SK-N-SH treated with all-trans-retinoic acid at 6 μM for 48 hours (cell line): Measurements from ENCODE around the gene LAMA3.

Source experiments
- ATAC-seq: fragments of 200-7000 bp; cut with Tn5 transposase; 3 replicates; pipeline ENCODE4 v1.9.1; 2020; ENCODE audit warnings: mild to moderate bottlenecking, moderate library complexity
- BACH2 ChIP-seq: fragments of 250-450 bp; sonication (Bioruptor Pico); IDR thresholded peaks from 2 replicates; pipeline ENCODE4 v1.9.0; 2021; ENCODE audit warnings: mild to moderate bottlenecking, borderline replicate concordance
- CREB5 ChIP-seq: fragments of 250-450 bp; sonication (Bioruptor Pico); IDR thresholded peaks from 2 replicates; pipeline ENCODE4 v1.5.1; 2020; ENCODE audit warnings: low read depth, mild to moderate bottlenecking, moderate library complexity
- CSDC2 ChIP-seq: fragments of 250-450 bp; sonication (Bioruptor Pico); IDR thresholded peaks from 2 replicates; pipeline ENCODE4 v1.5.0; 2020; ENCODE audit warnings: mild to moderate bottlenecking, moderate library complexity
- CSRNP3 ChIP-seq: fragments of 250-450 bp; sonication (Bioruptor Pico); IDR thresholded peaks from 2 replicates; pipeline ENCODE4 v1.5.1; 2021; ENCODE audit warnings: mild to moderate bottlenecking, moderate library complexity
- ESRRG ChIP-seq: fragments of 250-450 bp; sonication (Bioruptor Pico); IDR thresholded peaks from 2 replicates; pipeline ENCODE4 v1.6.1; 2021; ENCODE audit warnings: mild to moderate bottlenecking
- GLIS3 ChIP-seq: fragments of 250-450 bp; sonication (Bioruptor Pico); IDR thresholded peaks from 2 replicates; pipeline ENCODE4 v1.5.0; 2020; ENCODE audit warnings: mild to moderate bottlenecking, moderate library complexity
- ISL1 ChIP-seq: fragments of 250-450 bp; sonication (Bioruptor Pico); IDR thresholded peaks from 2 replicates; pipeline ENCODE4 v2.1.2; 2022; ENCODE audit warnings: mild to moderate bottlenecking, moderate library complexity
- OSR1 ChIP-seq: fragments of 250-450 bp; sonication (Bioruptor Pico); IDR thresholded peaks from 2 replicates; pipeline ENCODE4 v1.8.0; 2022; ENCODE audit warnings: moderate library complexity, mild to moderate bottlenecking, inconsistent platforms
- POU6F1 ChIP-seq: fragments of 250-450 bp; sonication (Bioruptor Pico); IDR thresholded peaks from 2 replicates; pipeline ENCODE4 v1.8.0; 2021; ENCODE audit warnings: low read depth, mild to moderate bottlenecking, moderate library complexity, borderline replicate concordance
- PPARA ChIP-seq: fragments of 250-450 bp; sonication (Bioruptor Pico); IDR thresholded peaks from 2 replicates; pipeline ENCODE4 v1.5.0; 2020; ENCODE audit warnings: mild to moderate bottlenecking, borderline replicate concordance
- TCF4 ChIP-seq: fragments of 250-450 bp; sonication (Bioruptor Pico); IDR thresholded peaks from 2 replicates; pipeline ENCODE4 v1.8.0; 2021; ENCODE audit warnings: mild to moderate bottlenecking, moderate library complexity, borderline replicate concordance
- TOX ChIP-seq: fragments of 250-450 bp; sonication (Bioruptor Pico); IDR thresholded peaks from 2 replicates; pipeline ENCODE4 v1.8.0; 2021; ENCODE audit warnings: mild to moderate bottlenecking, moderate library complexity, borderline replicate concordance
- TSHZ2 ChIP-seq: fragments of 250-450 bp; sonication (Bioruptor Pico); IDR thresholded peaks from 2 replicates; pipeline ENCODE4 v1.5.0; 2020; ENCODE audit warnings: mild to moderate bottlenecking, moderate library complexity
- ZC3H10 ChIP-seq: fragments of 250-450 bp; sonication (Bioruptor Pico); IDR thresholded peaks from 2 replicates; pipeline ENCODE4 v1.5.1; 2021; ENCODE audit warnings: mild to moderate bottlenecking, moderate library complexity
- ZFP3 ChIP-seq: fragments of 250-450 bp; sonication (Bioruptor Pico); IDR thresholded peaks from 2 replicates; pipeline ENCODE4 v1.5.0; 2020; ENCODE audit warnings: mild to moderate bottlenecking, moderate library complexity
- ZFP30 ChIP-seq: fragments of 450-650 bp; formaldehyde crosslinking; IDR thresholded peaks from 2 replicates; pipeline ENCODE4 v1.5.0; 2022; ENCODE audit warnings: mild to moderate bottlenecking, moderate library complexity
- ZNF565 ChIP-seq: fragments of 450-650 bp; formaldehyde crosslinking; conservative IDR thresholded peaks from 2 replicates; pipeline ENCODE4 v1.5.0; 2020; ENCODE audit warnings: low read depth, mild to moderate bottlenecking, moderate library complexity
- ZNF70 ChIP-seq: fragments of 450-650 bp; formaldehyde crosslinking; IDR thresholded peaks from 2 replicates; pipeline ENCODE4 v1.5.0; 2020; ENCODE audit warnings: mild to moderate bottlenecking, moderate library complexity
- ZNF8 ChIP-seq: fragments of 450-650 bp; formaldehyde crosslinking; IDR thresholded peaks from 2 replicates; pipeline ENCODE4 v1.5.0; 2020; ENCODE audit warnings: mild to moderate bottlenecking, moderate library complexity

The LAMA3 gene

DNA sequence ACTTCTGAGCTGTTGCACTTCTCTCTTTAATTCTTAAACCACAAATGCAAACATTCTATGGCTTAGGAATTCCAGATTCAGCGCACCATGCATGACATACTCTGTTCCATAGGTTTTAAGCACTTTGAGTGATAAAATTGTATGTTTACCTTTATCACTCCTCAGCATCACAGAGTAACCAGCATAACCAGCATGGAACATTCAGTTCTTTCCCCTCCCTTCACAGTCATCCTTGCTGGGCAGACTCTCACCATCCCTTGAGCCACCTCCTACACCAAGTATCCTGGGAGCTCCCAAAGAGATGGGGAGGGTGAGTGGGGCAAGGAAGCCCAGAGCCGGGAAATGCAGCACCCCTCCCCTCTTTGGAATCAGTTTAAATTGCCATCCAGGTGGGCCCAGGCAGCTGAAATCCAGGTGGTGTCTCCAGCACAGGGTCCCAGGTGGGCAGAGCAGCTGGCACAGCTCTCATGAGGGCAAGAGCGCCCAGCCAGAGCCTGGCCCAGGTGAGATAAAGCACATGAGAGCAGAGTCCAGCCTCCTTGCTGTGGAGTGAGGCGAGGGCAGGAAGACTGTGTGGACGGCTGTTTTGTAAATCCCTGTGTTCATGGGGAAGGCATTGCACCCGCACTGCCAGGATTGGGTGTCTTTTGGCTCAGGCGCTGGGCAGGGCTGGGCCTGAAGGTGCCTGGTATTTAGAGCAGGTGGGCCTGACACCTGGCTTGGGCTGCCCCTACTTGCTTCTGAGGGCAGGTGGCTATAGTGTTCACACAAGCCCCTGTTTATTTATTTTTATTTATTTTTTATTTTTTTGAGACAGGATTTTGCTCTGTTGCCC is 36.8 kb downstream of the LAMA3 start:
- ATAC-seq = no peak
- TF ChIP-seq ESRRG (CRISPR knock-in tag) = no peak
- no peak for TF ChIP-seq ZC3H10 (CRISPR knock-in tag)
- TF ChIP-seq TSHZ2 (CRISPR knock-in tag) = no peak
- TF ChIP-seq TCF4 (CRISPR knock-in tag) = no peak
- TF ChIP-seq TOX = no peak
- no peak for TF ChIP-seq CREB5
- no peak for TF ChIP-seq ISL1 (CRISPR knock-in tag)

- TF ChIP-seq ZC3H10 (CRISPR knock-in tag) = no peak
- no peak for TF ChIP-seq BACH2
- no peak for TF ChIP-seq ZNF70 (CRISPR knock-in tag)
- ATAC-seq = no peak
Observed at GRCh38 chr18:23727707-23728493, 38.6 kb downstream of the LAMA3 start.

- TF ChIP-seq ZFP3 (CRISPR knock-in tag) = no peak
- no peak for TF ChIP-seq GLIS3 (CRISPR knock-in tag)
- no peak for TF ChIP-seq POU6F1 (CRISPR knock-in tag)
- TF ChIP-seq CREB5 = no peak
- no peak for TF ChIP-seq TOX
- no peak for TF ChIP-seq ESRRG (CRISPR knock-in tag)
- no peak for TF ChIP-seq PPARA
- no peak for TF ChIP-seq ZNF8
- TF ChIP-seq ISL1 (CRISPR knock-in tag) = no peak
- no peak for TF ChIP-seq CSRNP3
- no peak for TF ChIP-seq OSR1 (CRISPR knock-in tag)
- TF ChIP-seq ZNF565 (CRISPR knock-in tag) = no peak
- TF ChIP-seq CSDC2 (CRISPR knock-in tag) = no peak
- ATAC-seq = no peak
Observed at GRCh38 chr18:23730857-23731256, 41.6 kb downstream of the LAMA3 start.

DNA sequence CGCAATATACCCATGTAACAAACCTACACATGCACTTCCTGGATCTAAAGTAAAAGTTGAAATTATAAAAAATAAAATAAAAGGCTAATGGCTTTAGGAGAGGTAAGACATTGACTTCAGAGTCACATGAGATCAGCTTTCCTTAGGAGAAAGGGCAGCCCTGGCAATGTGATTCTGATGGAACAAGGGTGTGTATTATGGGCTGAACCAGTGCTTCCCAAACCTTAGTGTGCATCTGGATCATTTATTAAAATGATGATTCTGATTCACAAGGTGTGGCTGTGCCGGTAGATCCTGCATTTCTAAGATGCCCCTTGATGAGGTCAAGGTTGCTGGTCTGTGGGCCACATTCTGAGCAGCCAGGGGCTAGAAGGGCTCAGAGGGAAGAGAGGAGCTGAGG is 42.6 kb downstream of the LAMA3 start:
- no peak for ATAC-seq
- TF ChIP-seq ZFP30 (CRISPR knock-in tag) (no peak), CREB5 (no peak), POU6F1 (CRISPR knock-in tag) (no peak), ISL1 (CRISPR knock-in tag) (no peak), TSHZ2 (CRISPR knock-in tag) (no peak), OSR1 (CRISPR knock-in tag) (no peak)
